Body of pancreas (tissue), 4 donors: ENCODE data around the gene TAF3.

Experiments used
- CTCF ChIP-seq, 7 experiments: fragments of 450-650 bp in 4 of 7; fragments of 200-600 bp in 3 of 7; sonication (generic) in 3 of 7; IDR thresholded peaks; one replicate each; pipeline ENCODE4 v1.5.1; 2016 to 2019; ENCODE audit warnings: antibody characterized with exemption in 7 of 7
- POLR2A ChIP-seq, 3 donors: fragments of 450-650 bp; IDR thresholded peaks; one replicate each; pipeline ENCODE4 v1.6.1; 2016; ENCODE audit warnings: antibody characterized with exemption in 3 of 3, mild to moderate bottlenecking in 2 of 3

GRCh38 chr10:7789390-7789789 lies 28.9 kb upstream of the TAF3 start:
- no peak for TF ChIP-seq CTCF (IDR thresholded peaks at IDR 0.05)
- no peak for TF ChIP-seq POLR2A (IDR thresholded peaks at IDR 0.05)
